Lower leg skin (tissue), 3 donors: Measurements from ENCODE around the gene STXBP6.

Experiments
- CTCF ChIP-seq, 3 donors: fragments of 450-650 bp; IDR thresholded peaks; one replicate each; pipeline ENCODE4 v1.5.1; 2016; ENCODE audit warnings: antibody characterized with exemption in 3 of 3, mild to moderate bottlenecking in 3 of 3, moderate library complexity in 2 of 3
- POLR2A ChIP-seq, 2 donors: fragments of 450-650 bp; IDR thresholded peaks; one replicate each; pipeline ENCODE4 v1.6.1; 2016 to 2017; ENCODE audit warnings: antibody characterized with exemption in 2 of 2, mild to moderate bottlenecking in 1 of 2, moderate library complexity in 1 of 2

DNA sequence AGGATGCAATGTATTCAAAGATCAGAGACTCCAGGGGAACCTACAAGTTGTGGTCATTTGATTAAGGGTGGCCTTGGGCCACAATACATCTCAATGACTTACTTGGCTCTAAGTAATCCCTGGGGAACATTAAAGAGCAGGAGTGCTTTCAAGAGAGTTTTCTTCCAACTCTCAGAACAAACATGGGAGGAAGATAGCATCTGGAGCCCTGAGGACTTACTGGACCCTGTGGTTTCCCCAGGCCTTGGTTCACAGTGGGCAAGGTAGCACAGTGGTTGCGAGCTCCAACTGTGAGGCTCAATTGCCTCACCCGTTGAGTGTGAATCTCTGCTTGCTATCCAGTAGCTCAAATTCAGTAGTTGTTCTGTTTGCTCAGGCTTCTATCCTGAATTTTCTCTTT lies 32.4 kb downstream of the STXBP6 start:
- no peak for TF ChIP-seq CTCF (IDR thresholded peaks at IDR 0.05)
- no peak for TF ChIP-seq POLR2A (IDR thresholded peaks at IDR 0.05)
